ENCODE measurements around the gene MT2A.
"Not testable (repeated sequence)": the region's sequence is repeated elsewhere in the genome, so short reads cannot be mapped to it uniquely, and the experiment has no call there.

DNA sequence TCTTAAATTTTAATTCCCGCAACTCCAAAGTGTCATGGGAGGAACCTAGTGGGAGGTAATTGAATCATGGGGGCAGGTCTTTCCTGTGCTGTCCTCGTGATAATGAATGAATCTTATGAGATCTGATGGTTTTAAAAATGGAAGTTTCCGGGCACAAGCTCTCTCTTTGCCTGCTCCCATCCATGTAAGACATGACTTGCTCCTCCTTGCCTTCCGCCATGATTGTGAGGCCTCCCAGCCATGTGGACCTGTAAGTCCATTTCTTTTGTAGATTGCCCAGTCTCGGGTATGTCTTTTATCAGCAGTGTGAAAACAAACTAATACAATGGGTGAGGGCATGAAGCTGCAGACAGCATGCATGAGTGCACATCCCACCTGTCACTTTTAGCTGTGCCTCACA, 14.8 kb downstream of the MT2A start:
- TF ChIP-seq, protein P1, sequence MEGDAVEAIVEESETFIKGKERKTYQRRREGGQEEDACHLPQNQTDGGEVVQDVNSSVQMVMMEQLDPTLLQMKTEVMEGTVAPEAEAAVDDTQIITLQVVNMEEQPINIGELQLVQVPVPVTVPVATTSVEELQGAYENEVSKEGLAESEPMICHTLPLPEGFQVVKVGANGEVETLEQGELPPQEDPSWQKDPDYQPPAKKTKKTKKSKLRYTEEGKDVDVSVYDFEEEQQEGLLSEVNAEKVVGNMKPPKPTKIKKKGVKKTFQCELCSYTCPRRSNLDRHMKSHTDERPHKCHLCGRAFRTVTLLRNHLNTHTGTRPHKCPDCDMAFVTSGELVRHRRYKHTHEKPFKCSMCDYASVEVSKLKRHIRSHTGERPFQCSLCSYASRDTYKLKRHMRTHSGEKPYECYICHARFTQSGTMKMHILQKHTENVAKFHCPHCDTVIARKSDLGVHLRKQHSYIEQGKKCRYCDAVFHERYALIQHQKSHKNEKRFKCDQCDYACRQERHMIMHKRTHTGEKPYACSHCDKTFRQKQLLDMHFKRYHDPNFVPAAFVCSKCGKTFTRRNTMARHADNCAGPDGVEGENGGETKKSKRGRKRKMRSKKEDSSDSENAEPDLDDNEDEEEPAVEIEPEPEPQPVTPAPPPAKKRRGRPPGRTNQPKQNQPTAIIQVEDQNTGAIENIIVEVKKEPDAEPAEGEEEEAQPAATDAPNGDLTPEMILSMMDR (conservative IDR thresholded peaks at IDR 0.05; ENCODE audit: low read depth, low read length), result not testable (repeated sequence)
- not testable (repeated sequence) for TF ChIP-seq RFX5 (IDR thresholded peaks at IDR 0.05; ENCODE audit: low read depth, low read length); SMC3 (IDR thresholded peaks at IDR 0.05; ENCODE audit: low read depth, low read length); POLR2A (IDR thresholded peaks at IDR 0.05; ENCODE audit: low read depth, low read length); MAFK (IDR thresholded peaks at IDR 0.05; ENCODE audit: low read depth, low read length); MXI1 (IDR thresholded peaks at IDR 0.05; ENCODE audit: borderline replicate concordance, low read depth, low read length); CEBPB (IDR thresholded peaks at IDR 0.05; ENCODE audit: low read depth, low read length); RCOR1 (IDR thresholded peaks at IDR 0.05; ENCODE audit: insufficient replicate concordance, low read length); RAD21 (IDR thresholded peaks at IDR 0.05; ENCODE audit: low read length); ELK1 (IDR thresholded peaks at IDR 0.05; ENCODE audit: borderline replicate concordance, low read depth, low read length); BHLHE40 (IDR thresholded peaks at IDR 0.05; ENCODE audit: low read depth, low read length); USF2 (IDR thresholded peaks at IDR 0.05; ENCODE audit: low read depth, low read length); FOS (IDR thresholded peaks at IDR 0.05; ENCODE audit: low read depth, low read length); CHD1 (IDR thresholded peaks at IDR 0.05; ENCODE audit: low read depth, low read length)
